Liver (tissue), 9 donors: ENCODE data around the gene HILPDA. TPM values are rescaled to one million over a fixed set of nuclear protein-coding genes. Genes with fewer than 3 reads are reported as not detected.
A peak's percentile ranks its signal among the peaks of the same experiment; 100 is the strongest.

Experiments
- DNase-seq: peaks from one replicate; pipeline ENCODE4 v3.0.0-alpha.2; 2017; ENCODE audit warnings: low spot score
- H3K27ac ChIP-seq, 2 donors: one replicate each; pipeline ENCODE4 v1.7.0; 2013; ENCODE audit warnings: inconsistent platforms in 2 of 2, low read length in 2 of 2, control low read depth in 1 of 2, low read depth in 1 of 2, mild to moderate bottlenecking in 1 of 2
- H3K27me3 ChIP-seq, 4 donors: one replicate each; pipeline versions ENCODE4 v1.6.1 to v1.7.0; 2013; ENCODE audit warnings: low read length in 3 of 4, inconsistent platforms in 1 of 4, mild to moderate bottlenecking in 1 of 4, moderate library complexity in 1 of 4; ENCODE audit not compliant: control insufficient read depth in 4 of 4, insufficient read depth in 4 of 4
- H3K36me3 ChIP-seq, 4 donors: one replicate each; pipeline versions ENCODE4 v1.6.1 to v1.7.0; 2013; ENCODE audit warnings: low read length in 3 of 4, mild to moderate bottlenecking in 3 of 4, low read depth in 1 of 4, moderate library complexity in 1 of 4; ENCODE audit not compliant: control insufficient read depth in 4 of 4, insufficient read depth in 3 of 4
- H3K4me1 ChIP-seq, 4 donors: one replicate each; pipeline versions ENCODE4 v1.6.1 to v1.7.0; 2013; ENCODE audit warnings: low read length in 3 of 4, mild to moderate bottlenecking in 3 of 4, moderate library complexity in 1 of 4; ENCODE audit not compliant: control insufficient read depth in 4 of 4, insufficient read depth in 4 of 4
- H3K4me3 ChIP-seq, 3 donors: one replicate each; pipeline versions ENCODE4 v1.6.1 to v1.7.0; 2013; ENCODE audit warnings: low read length in 3 of 3, control low read depth in 1 of 3, low read depth in 1 of 3, mild to moderate bottlenecking in 1 of 3
- H3K9ac ChIP-seq, 2 donors: one replicate each; pipeline ENCODE4 v1.7.0; 2013; ENCODE audit warnings: low read length in 2 of 2, mild to moderate bottlenecking in 2 of 2, moderate library complexity in 2 of 2, control low read depth in 1 of 2, low read depth in 1 of 2
- H3K9me3 ChIP-seq, 4 donors: one replicate each; pipeline versions ENCODE4 v1.6.1 to v1.7.0; 2013; ENCODE audit warnings: low read length in 3 of 4; ENCODE audit not compliant: control insufficient read depth in 4 of 4
- FOXA1 ChIP-seq: IDR thresholded peaks from 2 replicates; pipeline ENCODE4 v1.6.1; 2016; ENCODE audit warnings: antibody characterized with exemption
- HNF4A ChIP-seq, 2 donors: conservative IDR thresholded peaks; 2 replicates each; pipeline ENCODE4 v1.6.1; 2016; ENCODE audit warnings: antibody characterized with exemption in 2 of 2, mild to moderate bottlenecking in 2 of 2
- HNF4G ChIP-seq: IDR thresholded peaks from 2 replicates; pipeline ENCODE4 v1.6.1; 2016; ENCODE audit warnings: antibody characterized with exemption
- JUND ChIP-seq, 2 donors: IDR thresholded peaks; 2 replicates each; pipeline ENCODE4 v1.6.1; 2016; ENCODE audit warnings: antibody characterized with exemption in 2 of 2
- NR2F2 ChIP-seq: IDR thresholded peaks from 2 replicates; pipeline ENCODE4 v1.6.1; 2016; ENCODE audit warnings: antibody characterized with exemption
- RAD21 ChIP-seq, 2 donors: IDR thresholded peaks; 2 replicates each; pipeline ENCODE4 v1.6.1; 2016; ENCODE audit warnings: antibody characterized with exemption in 2 of 2, mild to moderate bottlenecking in 2 of 2
- REST ChIP-seq: IDR thresholded peaks from 2 replicates; pipeline ENCODE4 v1.6.1; 2016; ENCODE audit warnings: antibody characterized with exemption, mild to moderate bottlenecking
- TAF1 ChIP-seq: conservative IDR thresholded peaks from 2 replicates; pipeline ENCODE4 v1.6.1; 2016; ENCODE audit warnings: antibody characterized with exemption, mild to moderate bottlenecking
- ZBTB33 ChIP-seq: IDR thresholded peaks from 2 replicates; pipeline ENCODE4 v1.6.1; 2016; ENCODE audit warnings: antibody characterized with exemption
- WGBS: extraction: QIAGEN DNeasy Blood & Tissue Kit; methylation state at CpG from one replicate; pipeline ENCODE4 v1.1.7; 2013; 5-methylcytosine and 5-hydroxymethylcytosine counted together
- polyA plus RNA-seq, 2 donors: library from polyadenylated mRNA; stranded (reverse) in 1 of 2; unstranded in 1 of 2; fragments of 200-250 nt in 1 of 2; fragments of >200 nt in 1 of 2; fragmentation: Nextera tagmentation in 1 of 2; extraction: Ambion mirVana in 1 of 2; gene quantifications; one replicate each; pipeline versions ENCODE4 v1.2.1 to v1.2.3, GENCODE V29; 2013 to 2015
- total RNA-seq, 2 donors: library from RNA; depleted of rRNA; stranded (reverse); fragments of >200 nt; gene quantifications; one replicate each; pipeline ENCODE4 v1.2.3, GENCODE V29; 2014
- donor health status: healthy.
- donor health status: healthy.
- donor health status: healthy.
- donor health status: healthy.
- donor health status: healthy.

The HILPDA gene
- total and polyA plus RNA-seq, 4 donors: 3.9 to 5.6 (median 5.2) TPM

GRCh38 chr7:128406314-128407232 is 49.1 kb upstream of the HILPDA start:
- TF ChIP-seq FOXA1 (no peak), REST (no peak), HNF4A (conservative IDR thresholded peaks at IDR 0.05) (no peak), JUND (IDR thresholded peaks at IDR 0.05) (no peak), RAD21 (IDR thresholded peaks at IDR 0.05) (no peak)
- H3K9me3 ChIP-seq: no peaks in the 10 kb centered on the region
- H3K9ac ChIP-seq: no peak overlapping the region
- WGBS: 55% methylated on average over 17 of the region's 17 CpGs
- peak overlapping the region in 1 of 3 donors; percentile 61 for H3K4me3 ChIP-seq
- DNase-seq: no peak
- peaks cover 0 to 18% (median 9%) of the 10 kb centered on the region in 4 donors for H3K4me1 ChIP-seq
- H3K36me3 ChIP-seq: no peaks in the 10 kb centered on the region
- H3K27ac ChIP-seq: no peak overlapping the region
- no peaks in the 10 kb centered on the region for H3K27me3 ChIP-seq

- TF ChIP-seq RAD21 (IDR thresholded peaks at IDR 0.05): no peak
- TF ChIP-seq ZBTB33: no peak
- no peak for TF ChIP-seq TAF1
- TF ChIP-seq HNF4G: no peak
- no peak for TF ChIP-seq REST
- no peak for TF ChIP-seq NR2F2
- TF ChIP-seq JUND (IDR thresholded peaks at IDR 0.05): no peak
- Histone ChIP-seq H3K36me3 (no peaks in the 10 kb centered on the region), H3K27ac (no peak overlapping the region), H3K4me3 (no peak overlapping the region), H3K9me3 (no peaks in the 10 kb centered on the region), H3K27me3 (no peaks in the 10 kb centered on the region), H3K4me1 (peaks cover 0 to 18% (median 9%) of the 10 kb centered on the region in 4 donors), H3K9ac (no peak overlapping the region)
- no peak for DNase-seq
- 81% methylated on average over 7 of the region's 7 CpGs for WGBS
These were observed 48.5 kb upstream of the HILPDA start for GRCh38 chr7:128407233-128407589.
